K562 (cell line): ENCODE measurements around the gene C3. TPM values are rescaled to one million over a fixed set of nuclear protein-coding genes. Genes with fewer than 3 reads are reported as not detected.

ENCODE experiments used
- ADNP ChIP-seq: fragments of 200-800 bp; sonication (Bioruptor generic); IDR thresholded peaks from 2 replicates; pipeline ENCODE4 v1.6.1; 2016; ENCODE audit warnings: missing genetic modification characterization, missing compliant biosample characterization
- ARNT ChIP-seq, 2 experiments: fragments of 450-650 bp; IDR thresholded peaks; 2 replicates each; pipeline ENCODE4 v1.6.1; 2016; ENCODE audit warnings: mild to moderate bottlenecking in 1 of 2
- ATF3 ChIP-seq, 2 experiments: fragments of 450-650 bp in 1 of 2; sonication (generic) in 1 of 2; formaldehyde crosslinking in 1 of 2; IDR thresholded peaks in 1 of 2; conservative IDR thresholded peaks in 1 of 2; 2 replicates each; pipeline versions ENCODE4 v1.6.1 to v1.8.1; 2016 to 2023; ENCODE audit warnings: mild to moderate bottlenecking in 2 of 2, moderate library complexity in 2 of 2, inconsistent platforms in 1 of 2, missing genetic modification reagents in 1 of 2
- CBX3 ChIP-seq, 2 experiments: IDR thresholded peaks; 1 replicate in 1 of 2; 2 replicates in 1 of 2; pipeline ENCODE4 v1.6.1; 2012; ENCODE audit warnings: inconsistent platforms in 2 of 2, low read length in 2 of 2, borderline replicate concordance in 1 of 2, control low read depth in 1 of 2
- ETV1 ChIP-seq: fragments of 450-650 bp; conservative IDR thresholded peaks from 2 replicates; pipeline ENCODE4 v1.6.1; 2016; ENCODE audit warnings: missing genetic modification characterization, control low read depth, low read depth, missing compliant biosample characterization
- FOSL1 ChIP-seq: fragments of 200-800 bp; sonication (Bioruptor generic); conservative IDR thresholded peaks from 2 replicates; pipeline ENCODE4 v1.6.1; 2016; ENCODE audit warnings: missing genetic modification characterization, missing compliant biosample characterization
- MAX ChIP-seq: sonication (generic); formaldehyde crosslinking; IDR thresholded peaks from 2 replicates; pipeline ENCODE4 v1.9.0; 2022; ENCODE audit warnings: mild to moderate bottlenecking, missing genetic modification reagents
- NRF1 ChIP-seq, 2 experiments: fragments of 450-650 bp; IDR thresholded peaks in 1 of 2; conservative IDR thresholded peaks in 1 of 2; 2 replicates each; pipeline ENCODE4 v1.6.1; 2014; ENCODE audit warnings: mild to moderate bottlenecking in 2 of 2
- PCBP2 ChIP-seq: fragments of 200-400 bp; formaldehyde crosslinking; IDR thresholded peaks from 2 replicates; pipeline ENCODE4 v1.6.1; 2018; ENCODE audit warnings: low read length, low read depth, mild to moderate bottlenecking, moderate library complexity; ENCODE audit not compliant: poor library complexity, severe bottlenecking
- POLR2H ChIP-seq: IDR thresholded peaks from 2 replicates; pipeline ENCODE4 v1.6.1; 2016; ENCODE audit warnings: missing genetic modification characterization, low read depth, mild to moderate bottlenecking, control low read depth, missing compliant biosample characterization, moderate library complexity
- PRPF4 ChIP-seq: fragments of 200-400 bp; formaldehyde crosslinking; IDR thresholded peaks from one replicate; pipeline ENCODE4 v1.6.1; 2017; ENCODE audit warnings: low read length, low read depth, mild to moderate bottlenecking; ENCODE audit not compliant: insufficient read depth, poor library complexity, severe bottlenecking
- RBFOX2 ChIP-seq: fragments of 200-400 bp; formaldehyde crosslinking; IDR thresholded peaks from 2 replicates; pipeline ENCODE4 v1.6.1; 2017; ENCODE audit warnings: low read depth, mild to moderate bottlenecking, low read length, moderate library complexity
- REST ChIP-seq, 2 experiments: fragments of 450-650 bp; formaldehyde crosslinking in 1 of 2; IDR thresholded peaks; 2 replicates each; pipeline versions ENCODE4 v1.4.0 to v1.6.1; 2014 to 2020; ENCODE audit warnings: mild to moderate bottlenecking in 2 of 2, borderline replicate concordance in 1 of 2, low read depth in 1 of 2
- ZNF311 ChIP-seq: fragments of 250-450 bp; sonication (Bioruptor Pico); IDR thresholded peaks from 2 replicates; pipeline ENCODE4 v1.4.0; 2020; ENCODE audit warnings: mild to moderate bottlenecking, moderate library complexity
- ZNF507 ChIP-seq: conservative IDR thresholded peaks from 2 replicates; pipeline ENCODE4 v1.6.1; 2017; ENCODE audit warnings: missing genetic modification characterization, missing compliant biosample characterization
- ZNF586 ChIP-seq: fragments of 450-650 bp; formaldehyde crosslinking; conservative IDR thresholded peaks from 2 replicates; pipeline ENCODE4 v1.4.0; 2020; ENCODE audit warnings: mild to moderate bottlenecking, moderate library complexity
- polyA plus RNA-seq, 8 experiments: library from polyadenylated mRNA; depleted of rRNA in 4 of 8; stranded (reverse) in 5 of 8; unstranded in 3 of 8; fragments of >200 nt; fragmentation: Nextera tagmentation in 2 of 8; fragmentation: Illumina TruSeq in 1 of 8; extraction: Ambion mirVana in 2 of 8; extraction: Trizol in 1 of 8; gene quantifications; 2 replicates each; pipeline versions ENCODE4 v1.2.1 to v1.2.3, GENCODE V29; 2011 to 2014; ENCODE audit warnings: inconsistent platforms in 1 of 8, missing spikeins in 1 of 8
- total RNA-seq, 7 experiments: library from RNA; depleted of rRNA in 6 of 7; stranded (reverse); fragments of >200 nt in 6 of 7; fragmentation: Illumina TruSeq in 2 of 7; extraction: Trizol in 2 of 7; gene quantifications; 2 replicates each; pipeline versions ENCODE4 v1.2.1 to v1.2.3, GENCODE V29; 2011 to 2021; ENCODE audit warnings: low replicate concordance in 1 of 7

C3 gene
- total and polyA plus RNA-seq, 9 of the 15 experiments (the other 6 are each of a cell fraction or from before 2014, with no cell fraction given) = 0.59 to 10.6 (median 2.2) TPM

- TF ChIP-seq ETV1 (no peak), PRPF4 (no peak), ATF3 (IDR thresholded peaks at IDR 0.05) (0 out of 2 replicates have a peak, but pooled peaks have one; percentile 9), ATF3 (CRISPR knock-in tag; conservative IDR thresholded peaks at IDR 0.05) (no peak), MAX (CRISPR knock-in tag) (peak; percentile 75), ARNT (IDR thresholded peaks at IDR 0.05) (no peak), REST (IDR thresholded peaks at IDR 0.05; ENCODE audit: borderline replicate concordance) (0 out of 2 replicates have a peak, but pooled peaks have one; percentile 8), REST (CRISPR knock-in tag; IDR thresholded peaks at IDR 0.05; ENCODE audit: low read depth) (no peak), RBFOX2 (peak; percentile 58), POLR2H (no peak), ZNF311 (CRISPR knock-in tag) (no peak), PCBP2 (no peak), ZNF507 (no peak), NRF1 (conservative IDR thresholded peaks at IDR 0.05 in 1 of 2, IDR thresholded peaks at IDR 0.05 in 1 of 2) (peak; percentile 99), ZNF586 (no peak), CBX3 (IDR thresholded peaks at IDR 0.05; ENCODE audit: borderline replicate concordance in 1 of 2, low read length in 2 of 2) (0 out of 3 replicates have a peak, but pooled peaks of 1 of the 2 experiments have one; percentile 35), FOSL1 (tag) (no peak), ADNP (no peak)
Observed at GRCh38 chr19:6677883-6678689, 42.4 kb downstream of the C3 start (continued).
